ENCODE data around the gene CFAP47. TPM values are rescaled to one million over a fixed set of nuclear protein-coding genes. Genes with fewer than 3 reads are reported as not detected.

CFAP47 gene
- total and polyA plus RNA-seq, 2 of the 8 experiments (the other 6 are each of a cell fraction or from before 2014, with no cell fraction given) = 0.04 TPM; not detected in 1

GRCh38 chrX:36007207-36007606, 87.7 kb downstream of the CFAP47 start:
- Histone ChIP-seq H3K4me3 (ENCODE audit: extremely low read depth in 1 of 4, insufficient read depth in 2 of 4, low read depth in 3 of 4, low read length in 4 of 4) (no peak overlapping the region), H4K5ac (ENCODE audit: insufficient read length, low read depth, low read length) (no peak overlapping the region), H2AK5ac (ENCODE audit: low read depth, low read length) (no peak overlapping the region), H3K27ac (ENCODE audit: low read depth, low read length) (no peak overlapping the region), H4K20me1 (replicated peaks in 1 of 2; ENCODE audit: control insufficient read depth in 1 of 2, insufficient read depth in 2 of 2, low read length in 2 of 2) (no peaks in the 10 kb centered on the region), H2BK5ac (ENCODE audit: low read depth, low read length) (no peak overlapping the region), H3K56ac (replicated peaks; ENCODE audit: insufficient read length, low read depth, low read length) (no peak overlapping the region), H2BK20ac (ENCODE audit: low read length) (no peak overlapping the region), H2BK15ac (ENCODE audit: low read length) (no peak overlapping the region), H3K23me2 (ENCODE audit: low read depth, low read length) (no peaks in the 10 kb centered on the region), H3K27me3 (replicated peaks in 1 of 4; ENCODE audit: control insufficient read depth in 3 of 4, extremely low read depth in 1 of 4, insufficient read depth in 3 of 4, low read length in 3 of 4) (no peaks in the 10 kb centered on the region), H4K91ac (replicated peaks; ENCODE audit: insufficient read length, low read length) (no peak overlapping the region), H3K79me2 (ENCODE audit: control insufficient read depth in 1 of 2, insufficient read depth in 2 of 2, low read length in 2 of 2) (no peaks in the 10 kb centered on the region), H3K9me3 (ENCODE audit: insufficient read depth in 2 of 2, low read depth in 1 of 2, low read length in 1 of 2) (no peaks in the 10 kb centered on the region), H3K4me2 (ENCODE audit: insufficient read depth in 1 of 2, low read depth in 2 of 2, low read length in 2 of 2) (no peak overlapping the region), H2BK120ac (replicated peaks; ENCODE audit: low read depth, low read length) (no peak overlapping the region), H3K9ac (replicated peaks in 1 of 4; ENCODE audit: extremely low read depth in 1 of 4, low read depth in 3 of 4, low read length in 3 of 4) (no peak overlapping the region), H3K18ac (ENCODE audit: extremely low read depth, low read length) (no peak overlapping the region), H3K4me1 (replicated peaks in 1 of 4; ENCODE audit: control insufficient read depth in 3 of 4, insufficient read depth in 4 of 4, low read length in 3 of 4) (no peaks in the 10 kb centered on the region), H2AFZ (ENCODE audit: low read length) (no peak overlapping the region), H3K14ac (ENCODE audit: insufficient read length) (no peak overlapping the region), H3K4ac (replicated peaks; ENCODE audit: insufficient read length, low read depth, low read length) (no peak overlapping the region), H3K23ac (ENCODE audit: insufficient read length) (no peak overlapping the region), H3K36me3 (ENCODE audit: control insufficient read depth in 2 of 4, insufficient read depth in 4 of 4, low read length in 3 of 4) (no peaks in the 10 kb centered on the region), H2BK12ac (ENCODE audit: low read depth, low read length) (no peak overlapping the region), H4K8ac (ENCODE audit: extremely low read depth, insufficient read depth, low read length) (no peak overlapping the region), H3K79me1 (ENCODE audit: low read depth, low read length) (no peaks in the 10 kb centered on the region)
- FAIRE-seq (no peak), DNase-seq (ENCODE audit: low read depth in 1 of 2, low spot score in 2 of 2) (no peak)
- CTCF ChIA-PET (ENCODE audit: partially characterized antibody) = no interaction called here
- POLR2A ChIA-PET (ENCODE audit: partially characterized antibody) = no interaction called here
- TF ChIP-seq CREB1 (IDR thresholded peaks at IDR 0.05) (no peak), JUN (IDR thresholded peaks at IDR 0.05; ENCODE audit: low read depth, low read length) (no peak), RNF2 (IDR thresholded peaks at IDR 0.05; ENCODE audit: borderline replicate concordance, low read depth, low read length, missing control alignments, poor library complexity, severe bottlenecking) (no peak), BRCA1 (IDR thresholded peaks at IDR 0.05; ENCODE audit: low read depth, low read length) (no peak), PHF8 (conservative IDR thresholded peaks at IDR 0.05; ENCODE audit: low read depth, low read length) (no peak), CEBPB (IDR thresholded peaks at IDR 0.05; ENCODE audit: low read depth, low read length) (no peak), NANOG (IDR thresholded peaks at IDR 0.05; ENCODE audit: insufficient read depth, low read depth, low read length, poor library complexity, severe bottlenecking) (no peak), CHD1 (IDR thresholded peaks at IDR 0.05; ENCODE audit: low read depth, low read length) (no peak), HDAC2 (IDR thresholded peaks at IDR 0.05; ENCODE audit: borderline replicate concordance in 1 of 2, low read depth in 2 of 2, low read length in 2 of 2) (no peak), POU5F1 (IDR thresholded peaks at IDR 0.05; ENCODE audit: low read depth, low read length) (no peak)
- 90% methylated on average over 3 of the region's 5 CpGs; no CpG with 5 or more reads in 1 of the 2 experiments for WGBS, 2 experiments (ENCODE audit: extremely low coverage in 1 of 2, insufficient coverage in 1 of 2, insufficient read length in 1 of 2, insufficient replicate concordance in 2 of 2, low coverage in 1 of 2, low lambda C conversion rate in 2 of 2, missing lambda C conversion rate in 1 of 2)

Measured in H1 (cell line).